ENCODE results near the gene MVP.
A peak's percentile ranks its signal among the peaks of the same experiment; 100 is the strongest.
"Not testable (repeated sequence)": the region's sequence is repeated elsewhere in the genome, so short reads cannot be mapped to it uniquely, and the experiment has no call there.

MVP gene

DNA sequence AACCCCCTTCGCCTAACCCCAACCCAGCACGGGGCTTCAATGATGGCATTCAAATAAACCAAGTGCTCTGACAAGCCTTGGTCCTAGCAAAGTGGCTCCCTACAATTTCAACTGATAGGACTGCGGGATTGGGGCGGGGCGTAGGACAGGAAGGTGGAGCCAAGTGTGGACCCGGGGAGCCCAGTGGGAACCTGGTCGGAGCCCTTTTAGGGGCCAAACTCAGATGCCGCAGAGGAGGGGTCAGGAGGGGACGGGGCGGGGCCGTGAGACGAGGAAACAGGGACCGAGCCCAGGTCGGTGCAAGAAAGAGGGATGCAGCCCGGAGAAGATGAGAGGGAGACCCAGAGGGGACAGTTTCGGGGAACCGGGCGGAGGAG is 55.9 kb downstream of the MVP start:
- no peak for DNase-seq

DNA sequence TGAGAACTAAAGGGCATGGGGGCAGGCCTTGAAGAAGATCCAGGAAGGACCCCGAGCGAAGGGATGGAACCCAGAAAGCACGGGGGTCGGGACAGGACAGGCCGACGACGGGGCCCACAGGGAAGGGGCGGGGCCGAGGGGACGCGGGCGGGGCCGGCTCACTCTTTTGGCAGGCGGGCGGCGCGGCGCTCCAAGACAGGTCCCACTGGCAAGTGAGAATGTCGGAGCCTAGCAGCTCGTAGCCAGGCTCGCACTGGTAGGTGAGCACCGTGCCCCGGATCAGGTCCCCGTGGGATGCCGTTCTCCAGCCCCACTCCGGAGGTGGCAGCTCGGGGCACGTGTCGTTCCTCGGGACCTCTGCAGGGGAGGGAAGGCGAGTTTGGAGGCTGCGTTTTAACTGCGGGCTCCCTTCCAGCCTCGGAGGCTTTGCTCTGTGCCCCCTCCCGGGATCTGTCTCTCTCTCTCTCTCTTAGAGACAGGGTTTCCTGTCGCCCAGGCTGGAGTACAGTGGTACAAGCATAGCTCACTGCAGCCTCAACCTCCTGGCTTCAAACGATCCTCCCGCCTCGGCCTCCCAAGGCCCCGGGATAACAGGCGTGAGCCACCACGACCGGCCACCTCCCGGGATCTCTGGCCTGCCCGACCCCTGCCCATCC is 56.5 kb downstream of the MVP start:
- no peak for DNase-seq

DNA sequence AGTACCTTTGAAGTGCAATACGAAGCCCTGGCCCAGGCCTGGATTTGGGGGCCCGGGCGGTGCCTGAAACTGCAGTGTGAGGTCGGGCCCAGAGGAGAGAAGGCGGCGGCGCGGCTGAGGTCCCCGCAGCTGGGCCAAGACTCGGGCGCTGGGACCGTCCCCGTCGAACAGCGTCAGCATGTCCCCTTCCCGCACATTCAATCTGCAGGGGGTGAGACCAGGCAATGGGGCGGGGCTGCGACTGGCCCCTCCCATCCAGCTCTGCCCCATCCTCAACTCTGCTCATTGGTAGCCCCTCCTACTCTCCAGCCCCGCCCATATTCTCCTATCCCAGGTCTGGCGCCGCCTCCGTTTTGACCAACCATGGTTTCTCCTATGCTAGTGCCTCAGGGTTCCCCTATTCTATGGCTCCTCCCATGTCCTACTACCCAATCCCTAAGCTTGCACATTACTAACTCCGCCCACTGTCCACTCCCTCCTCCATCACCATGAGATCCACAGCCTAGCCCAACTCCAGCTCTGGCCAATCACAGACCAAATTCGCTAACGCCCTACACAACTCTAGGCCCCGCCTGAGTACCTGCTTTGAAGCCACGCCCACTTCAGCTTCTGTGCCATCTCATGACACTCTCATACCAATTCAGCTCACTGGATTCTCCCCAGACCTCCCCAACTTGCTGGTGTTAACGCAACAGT is 57.2 kb downstream of the MVP start:
- DNase-seq = peak; percentile 83

DNA sequence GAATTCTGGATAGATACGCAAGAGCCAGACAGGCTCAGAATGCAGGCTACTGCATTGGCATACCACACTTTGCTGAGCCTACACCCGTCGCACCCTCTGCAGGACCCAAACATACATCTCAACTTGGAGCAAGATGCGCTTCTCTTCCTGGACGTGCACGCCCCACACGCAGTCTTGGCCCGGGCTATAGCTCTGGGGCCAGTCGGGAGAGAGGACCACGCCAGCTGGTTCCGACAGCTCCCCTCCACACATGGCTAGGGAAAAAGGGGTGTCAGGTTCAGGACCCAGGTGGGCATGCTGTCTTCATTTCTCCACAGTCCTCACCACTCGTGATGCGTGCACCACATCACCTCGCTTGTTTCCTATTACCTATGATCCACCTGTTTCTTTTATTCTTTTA is 57.9 kb downstream of the MVP start:
- DNase-seq = no peak

DNA sequence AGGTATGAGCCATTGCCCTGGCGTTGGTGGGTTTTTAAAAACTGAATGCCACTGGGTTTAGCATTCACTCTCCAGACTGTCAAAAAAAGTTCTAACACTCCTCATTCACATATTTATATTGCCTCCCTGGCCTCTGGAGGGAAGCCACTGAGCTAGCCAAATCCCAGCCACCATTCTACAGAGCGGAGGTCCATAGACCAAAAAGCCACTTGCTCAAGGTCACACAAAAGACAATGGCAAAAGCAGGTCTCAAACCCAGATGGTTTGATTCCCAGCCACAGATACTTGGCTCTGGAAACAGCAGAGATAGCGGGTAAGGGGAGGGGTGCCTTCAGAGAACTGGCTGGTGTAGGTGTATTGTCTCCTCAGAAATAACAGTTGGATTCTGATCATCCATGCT is 60.8 kb downstream of the MVP start:
- DNase-seq = no peak

DNA sequence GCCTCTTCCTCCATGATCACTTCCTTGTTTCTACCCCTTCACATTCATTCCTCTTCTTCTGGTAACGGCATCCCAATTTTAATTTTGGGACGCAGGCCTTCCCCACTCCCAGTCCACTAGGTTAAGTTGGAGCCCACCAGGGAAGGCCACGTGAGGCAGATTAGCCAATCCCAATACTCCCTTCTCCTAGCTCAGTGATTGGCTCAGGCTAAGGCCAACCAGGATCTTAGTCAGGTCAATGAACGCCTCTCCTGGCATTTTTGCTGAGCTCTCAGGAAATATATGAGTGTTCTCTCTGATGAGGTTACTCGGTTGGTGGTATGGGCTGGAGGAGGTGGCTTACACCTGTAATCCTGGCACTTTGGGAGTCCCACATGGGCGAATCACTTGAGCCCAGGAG is 63.7 kb downstream of the MVP start:
- no peak for DNase-seq

DNA sequence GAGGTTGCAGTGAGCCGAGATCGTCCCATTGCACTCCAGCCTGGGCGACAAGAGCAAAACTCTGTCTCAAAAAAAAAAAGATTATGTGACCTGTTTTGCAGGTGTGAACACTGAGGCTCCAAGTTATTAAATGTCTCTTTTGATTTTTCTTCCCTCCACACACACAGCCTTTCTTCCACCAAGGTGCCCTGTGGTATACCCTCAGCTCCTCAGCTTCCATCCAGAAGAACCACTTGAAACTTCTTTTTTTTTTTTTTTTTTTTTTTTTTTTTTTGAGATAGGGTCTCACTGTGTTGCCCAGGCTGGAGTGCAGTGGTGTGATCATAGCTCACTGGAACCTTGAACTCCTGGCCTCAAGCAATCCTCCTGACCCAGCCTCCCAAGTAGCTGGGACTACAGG is 69.1 kb downstream of the MVP start:
- DNase-seq = not testable (repeated sequence)

DNA sequence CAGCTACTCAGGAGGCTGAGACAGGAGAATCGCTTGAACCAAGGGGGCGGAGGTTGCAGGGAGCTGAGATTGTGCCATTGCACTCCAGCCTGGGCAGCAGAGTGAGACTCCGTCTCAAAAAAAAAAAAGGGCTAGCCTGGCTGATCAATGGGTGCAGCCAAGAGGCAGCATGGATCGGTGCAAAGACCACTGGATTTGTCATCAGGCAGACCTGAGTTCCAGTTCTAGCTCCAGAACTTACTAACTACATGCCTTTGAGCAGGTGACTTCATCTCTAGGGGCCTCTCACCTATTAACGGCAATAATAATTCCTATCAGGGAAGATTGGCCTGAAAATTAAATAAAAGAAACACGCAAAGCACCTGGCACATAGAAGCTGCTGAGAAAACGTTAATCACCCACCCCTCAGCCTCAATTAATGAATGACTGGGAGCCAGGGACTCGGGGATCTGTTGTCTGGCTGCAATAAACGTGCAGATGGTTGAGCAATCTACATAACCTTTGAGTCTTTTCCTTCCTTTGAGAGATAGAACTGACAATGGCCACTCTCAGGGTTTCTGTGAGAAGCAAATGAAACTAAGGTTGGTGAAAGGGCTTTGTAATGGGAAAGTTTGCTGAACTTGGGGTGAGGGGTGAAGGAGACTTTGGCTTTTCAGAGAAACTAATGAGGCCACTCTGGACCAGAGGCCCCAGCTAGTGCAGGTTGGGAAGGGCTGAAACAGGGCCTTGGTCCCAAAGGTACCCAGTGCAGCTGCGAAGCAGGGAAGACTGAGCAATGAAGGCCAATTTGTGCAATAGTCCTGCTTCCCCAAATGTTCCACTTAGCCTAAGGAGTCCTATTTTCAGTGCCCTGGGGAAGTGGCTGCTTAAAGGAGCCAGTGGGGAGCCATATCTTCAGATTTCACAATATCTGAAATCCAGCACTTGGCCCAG is 71.5 kb downstream of the MVP start:
- DNase-seq = no peak

DNA sequence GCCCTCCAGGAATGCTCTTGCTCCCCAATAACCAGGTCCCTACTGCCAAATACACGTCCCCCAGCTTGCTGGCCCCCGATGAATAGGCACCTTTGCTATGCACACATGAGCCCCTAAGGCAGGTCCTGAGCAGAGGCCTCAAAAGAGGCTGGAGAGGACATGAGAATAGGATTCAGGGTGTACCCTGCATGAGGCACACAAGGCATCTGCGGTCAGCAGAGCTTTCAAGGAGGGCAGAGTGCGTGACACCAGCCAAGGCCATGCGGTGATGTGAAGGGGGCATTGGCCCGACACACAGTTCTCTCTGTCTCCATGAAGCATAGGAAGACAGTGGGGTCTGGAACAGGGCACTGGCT is 72.2 kb downstream of the MVP start:
- DNase-seq = no peak

DNA sequence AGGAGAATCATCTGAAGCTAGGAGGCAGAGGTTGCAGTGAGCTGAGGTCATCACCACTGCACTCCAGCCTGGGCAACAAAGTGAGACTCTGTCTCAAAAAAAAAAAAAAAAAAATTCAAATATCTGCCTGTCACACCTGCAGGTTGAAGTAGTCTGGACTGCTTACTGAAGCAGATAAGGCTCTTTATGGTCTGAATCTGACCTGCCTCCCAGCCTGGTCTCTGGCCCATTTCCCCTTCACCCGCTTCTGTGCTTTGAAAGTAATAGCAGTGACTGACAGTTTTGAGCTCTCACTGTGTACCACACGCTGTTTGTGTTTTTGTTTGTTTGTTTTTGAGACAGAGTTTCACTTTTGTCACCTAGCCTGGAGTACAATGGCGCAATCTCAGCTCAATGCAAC is 73.3 kb downstream of the MVP start:
- DNase-seq = no peak

DNA sequence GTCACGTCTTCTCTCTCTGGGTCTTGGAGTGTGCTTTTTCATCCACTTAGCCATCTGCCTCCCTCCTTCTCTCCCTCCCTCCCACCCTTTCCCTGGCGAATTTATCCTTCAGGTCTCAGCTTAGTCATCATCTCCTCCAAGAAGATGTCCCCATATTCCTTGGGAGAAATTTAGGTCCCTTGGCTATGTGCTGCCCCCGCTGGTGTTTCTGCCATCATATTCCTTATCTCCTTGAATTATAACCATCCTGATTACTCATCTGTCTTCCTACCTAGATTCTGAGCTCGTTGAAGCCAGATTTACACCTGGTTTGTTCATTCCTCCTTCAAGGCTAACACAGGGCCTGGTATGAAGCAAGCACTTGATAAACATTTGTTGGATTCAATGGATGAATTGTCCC is 74.1 kb downstream of the MVP start:
- DNase-seq = no peak

DNA sequence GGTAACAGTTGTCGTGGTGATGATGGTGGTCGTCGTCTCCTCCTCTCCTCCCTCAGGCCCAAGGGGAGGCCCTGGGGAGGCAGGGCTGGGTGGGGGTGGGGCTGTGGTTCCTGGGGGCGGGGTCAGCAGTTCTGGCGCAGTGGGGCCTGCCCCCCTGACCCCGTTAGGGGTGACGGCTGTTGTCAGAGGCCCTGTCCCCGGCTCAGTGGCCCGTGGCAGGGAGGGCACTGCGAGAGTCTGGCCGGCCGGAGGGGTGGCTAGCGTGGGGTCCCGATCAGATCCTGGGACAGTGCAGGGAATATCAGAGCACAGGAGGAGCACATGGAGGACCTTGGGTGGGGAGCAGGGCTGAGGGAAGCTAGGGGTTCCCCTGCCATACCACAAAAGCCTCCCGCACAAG is 76.6 kb downstream of the MVP start:
- no peak for DNase-seq

DNA sequence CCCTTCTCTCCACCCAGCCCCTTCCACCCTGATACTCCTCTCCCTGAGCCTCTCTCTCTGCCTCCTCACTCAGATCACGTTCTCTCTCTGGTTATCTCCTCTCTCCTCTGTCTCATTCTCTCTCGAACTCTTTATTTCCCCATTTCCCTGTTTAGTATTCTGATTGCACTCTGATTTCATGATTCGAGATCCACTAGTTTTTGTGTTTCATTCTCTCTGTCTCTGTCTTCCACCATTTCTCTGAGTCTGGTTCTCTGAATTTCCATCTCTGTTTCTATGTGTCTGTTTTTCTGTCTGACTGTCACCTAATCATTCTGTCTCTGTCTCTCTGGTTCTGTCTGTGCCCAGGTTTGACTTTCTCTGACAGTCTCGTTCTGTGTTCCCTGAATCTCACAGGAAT is 77.1 kb downstream of the MVP start:
- DNase-seq = no peak

All from RPMI8226 (cell line).